ENCODE data around the gene CENPM.

- TF ChIP-seq EZH2phosphoT487 (IDR thresholded peaks at IDR 0.05; ENCODE audit: borderline replicate concordance, low read length): no peak
- TF ChIP-seq CTCF (conservative IDR thresholded peaks at IDR 0.05; ENCODE audit: low read depth, low read length): no peak
Measured at GRCh38 chr22:41907436-41908401, 39.2 kb downstream of the CENPM start.

Measured in PC-3 (cell line).